NCI-H345 treated with DMSO at 0.1 percent for 48 hours (cell line): Measurements from ENCODE around the gene KRTAP12-1.
A peak's percentile ranks its signal among the peaks of the same experiment; 100 is the strongest.

Experiments
- DNase-seq: peaks from one replicate; lab custom pipeline; 2025; ENCODE audit not compliant: unreplicated experiment; lab: John Stamatoyannopoulos, UW

Gene KRTAP12-1, protein sequence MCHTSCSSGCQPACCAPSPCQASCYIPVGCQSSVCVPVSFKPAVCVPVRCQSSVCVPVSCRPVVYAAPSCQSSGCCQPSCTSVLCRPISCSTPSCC

DNA sequence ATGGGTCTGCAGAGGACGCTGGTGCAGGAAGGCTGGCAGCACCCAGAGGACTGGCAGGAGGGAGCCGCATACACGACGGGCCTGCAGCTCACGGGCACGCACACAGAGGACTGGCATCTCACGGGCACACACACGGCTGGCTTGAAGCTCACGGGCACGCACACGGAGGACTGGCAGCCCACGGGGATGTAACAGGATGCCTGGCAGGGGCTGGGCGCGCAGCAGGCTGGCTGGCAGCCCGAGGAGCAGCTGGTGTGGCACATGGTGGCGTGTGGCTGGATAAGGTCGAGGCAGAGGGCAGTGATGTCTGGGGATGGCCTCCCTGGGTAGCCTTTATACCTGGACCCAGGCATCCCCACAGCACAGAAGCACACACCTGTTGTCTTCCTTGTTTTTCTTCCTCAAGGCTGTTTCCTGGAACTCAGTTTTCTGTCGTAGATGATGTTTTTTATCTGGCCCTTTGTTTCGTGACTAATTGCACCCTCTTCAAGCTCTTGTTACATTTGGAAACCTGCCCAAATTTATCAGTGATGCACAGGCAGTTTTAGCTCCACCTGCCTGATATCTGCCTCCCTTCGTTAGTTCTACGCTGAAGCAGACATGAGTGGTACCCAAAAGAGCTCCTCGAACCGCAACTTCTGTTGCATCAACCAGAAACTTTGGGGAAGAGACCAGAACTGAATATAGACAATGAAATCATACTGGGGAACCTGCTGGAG lies at the start of gene KRTAP12-1:
TSS of gene KRTAP12-1 (minus strand) at position 303 of the 719 bp plus-strand sequence. CDS start at position 263, 40 bp downstream.
- peak; percentile 96 for DNase-seq

DNA sequence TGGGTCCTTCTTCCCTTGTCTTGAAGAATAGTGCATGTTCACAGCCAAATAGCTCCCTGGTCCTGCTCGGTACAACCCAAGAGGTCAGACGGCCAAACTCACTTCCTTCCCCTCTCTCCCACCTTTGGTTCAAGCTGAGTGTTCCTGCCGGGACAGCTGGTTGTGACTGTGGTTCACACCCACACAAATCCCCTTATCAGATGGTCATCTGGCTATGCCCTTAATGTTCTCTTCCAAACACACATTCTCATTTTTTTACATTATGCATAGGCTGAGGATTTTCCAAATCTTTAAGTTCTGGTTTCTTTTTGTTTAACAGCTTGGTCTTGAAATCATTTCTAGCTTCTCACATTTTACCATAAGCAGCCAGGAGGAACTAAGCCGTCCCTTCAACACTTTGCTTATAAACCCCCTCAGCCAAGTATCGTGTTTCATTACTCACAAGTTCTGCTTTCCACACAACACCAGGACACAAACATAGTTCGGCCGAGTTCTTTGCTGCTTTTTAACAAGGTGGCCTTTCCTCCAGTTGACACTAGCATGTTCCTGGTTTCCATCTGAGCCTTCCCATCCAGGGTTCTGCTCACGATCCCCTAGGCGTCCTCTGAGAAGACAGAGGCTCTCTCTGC lies 49.1 kb upstream of the KRTAP12-1 start:
- DNase-seq = no peak

DNA sequence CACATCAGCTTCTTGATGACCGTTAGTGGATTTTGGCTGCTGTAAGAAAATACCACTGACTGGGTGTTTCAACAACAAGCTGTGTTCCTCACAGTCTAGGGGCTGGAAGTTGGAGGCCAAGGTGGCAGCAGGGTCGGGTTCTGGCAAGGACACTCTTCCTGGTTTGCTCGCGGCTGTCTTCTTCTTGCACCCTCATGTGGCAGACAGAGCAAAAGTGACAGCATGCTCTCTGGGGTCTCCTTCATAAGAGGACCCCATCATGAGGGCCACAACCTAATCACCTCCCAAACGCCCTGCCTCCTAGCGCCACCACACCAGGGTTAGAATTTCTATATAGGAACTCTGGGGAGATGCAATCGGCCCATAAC lies 48.0 kb upstream of the KRTAP12-1 start:
- no peak for DNase-seq

DNA sequence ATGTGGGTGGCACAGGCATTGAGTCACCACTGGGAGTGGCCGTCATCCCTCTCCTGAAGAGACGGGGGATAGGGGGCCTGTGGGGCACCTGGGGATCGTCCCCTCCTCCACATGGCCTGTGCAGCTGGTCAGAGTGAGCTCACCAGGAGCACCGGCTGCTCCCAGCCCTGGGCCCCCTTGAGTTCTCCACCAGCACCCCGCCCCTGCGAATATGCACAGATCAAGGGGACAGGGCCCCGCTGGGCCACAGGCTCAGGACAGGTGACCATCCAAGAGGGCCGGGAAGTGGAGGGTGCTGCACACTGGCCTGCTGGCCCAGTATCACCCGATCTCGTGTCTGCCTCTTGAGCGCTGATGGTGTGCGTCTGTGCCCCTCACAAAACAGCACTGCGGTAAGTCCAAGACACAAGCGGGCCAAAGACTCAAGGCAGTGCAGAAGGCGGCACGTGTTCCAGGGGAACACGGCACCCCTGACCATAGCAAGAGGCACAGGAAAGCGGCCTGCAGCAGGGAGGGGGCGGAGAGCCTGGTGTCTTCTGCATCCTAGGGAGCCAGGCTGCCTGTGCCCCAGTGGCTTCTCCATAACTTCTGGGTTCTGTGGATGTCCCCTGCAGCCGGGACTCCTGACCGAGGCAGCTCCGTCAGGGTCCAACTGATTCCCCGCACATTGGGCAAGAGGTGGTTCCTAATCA lies 47.5 kb upstream of the KRTAP12-1 start:
- DNase-seq = no peak

DNA sequence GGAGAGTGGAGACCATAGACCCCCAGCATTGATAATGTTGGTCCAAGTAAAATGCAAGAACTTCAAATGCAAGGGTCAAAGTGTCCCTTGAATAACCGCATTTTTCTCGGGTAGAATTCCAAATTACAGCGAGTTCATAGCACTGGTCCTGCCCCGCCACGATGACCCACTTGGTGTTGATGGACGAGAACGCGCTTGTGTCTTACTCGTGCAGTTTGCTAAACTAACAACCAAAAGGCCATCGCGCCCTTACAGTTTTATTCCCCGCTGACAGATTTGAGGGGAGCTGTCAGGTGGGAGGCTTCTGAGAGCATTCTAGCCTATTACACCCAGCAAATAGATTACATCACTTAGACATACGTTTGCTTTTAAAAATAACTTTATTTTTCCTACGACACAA lies 46.8 kb upstream of the KRTAP12-1 start:
- DNase-seq = no peak

DNA sequence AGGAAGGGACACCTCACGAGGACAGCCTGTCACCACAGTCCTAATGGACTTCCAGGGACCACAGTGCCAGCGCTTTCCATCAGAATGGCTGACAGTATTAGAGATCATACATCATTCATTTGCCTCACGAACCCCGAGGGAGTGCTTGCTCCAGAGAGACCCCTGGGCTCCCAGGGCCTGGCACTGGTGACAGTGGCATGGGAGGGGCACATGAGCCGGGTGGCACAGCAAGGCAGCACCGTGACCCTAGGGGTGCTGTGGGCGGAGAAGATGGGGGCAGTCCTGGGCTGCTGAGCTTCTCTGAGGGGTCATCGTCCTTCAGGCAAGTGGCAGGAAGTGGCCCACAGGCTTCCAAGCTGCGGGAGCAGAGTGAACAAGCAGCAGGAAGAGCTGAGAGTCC lies 45.8 kb upstream of the KRTAP12-1 start:
- DNase-seq = no peak

DNA sequence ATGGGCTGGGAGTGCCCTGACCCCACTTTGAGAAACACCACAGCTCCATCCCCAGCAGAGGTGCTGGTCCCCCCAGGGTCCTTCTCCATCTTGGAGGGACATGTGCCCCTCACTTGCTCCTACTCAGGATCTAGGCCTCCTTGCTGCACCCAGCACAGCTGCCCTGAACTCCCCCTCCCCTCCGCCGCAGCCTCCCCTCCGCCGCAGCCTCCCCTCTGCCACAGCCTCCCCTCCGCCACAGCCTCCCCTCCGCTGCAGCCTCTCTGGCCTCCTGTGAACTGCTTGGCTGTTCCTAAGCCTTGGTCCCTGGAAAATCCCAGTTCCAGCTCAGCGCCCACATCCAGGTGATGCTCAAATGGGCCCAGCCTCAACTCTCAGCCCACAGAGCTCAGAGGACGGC lies 45.4 kb upstream of the KRTAP12-1 start:
- no peak for DNase-seq

DNA sequence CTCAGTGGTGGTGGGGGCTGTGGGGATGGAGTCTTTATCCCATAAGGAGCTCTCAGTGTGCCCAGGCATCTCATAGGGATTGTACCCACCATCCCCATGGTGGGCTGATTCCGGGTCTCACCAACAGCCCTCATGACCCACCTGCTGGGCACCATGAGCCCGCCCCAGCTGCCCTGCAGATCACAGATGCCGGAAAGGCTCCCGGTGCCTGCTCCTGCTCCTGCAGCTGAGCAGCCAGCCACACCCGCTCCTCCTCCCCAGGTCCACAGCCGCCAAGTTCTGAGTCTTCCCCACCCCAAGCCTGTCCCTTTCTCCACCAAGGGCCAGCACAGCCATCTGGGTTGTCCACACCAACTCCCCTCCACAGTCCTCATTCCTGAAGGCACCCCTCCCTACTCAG lies 44.9 kb upstream of the KRTAP12-1 start:
- no peak for DNase-seq

DNA sequence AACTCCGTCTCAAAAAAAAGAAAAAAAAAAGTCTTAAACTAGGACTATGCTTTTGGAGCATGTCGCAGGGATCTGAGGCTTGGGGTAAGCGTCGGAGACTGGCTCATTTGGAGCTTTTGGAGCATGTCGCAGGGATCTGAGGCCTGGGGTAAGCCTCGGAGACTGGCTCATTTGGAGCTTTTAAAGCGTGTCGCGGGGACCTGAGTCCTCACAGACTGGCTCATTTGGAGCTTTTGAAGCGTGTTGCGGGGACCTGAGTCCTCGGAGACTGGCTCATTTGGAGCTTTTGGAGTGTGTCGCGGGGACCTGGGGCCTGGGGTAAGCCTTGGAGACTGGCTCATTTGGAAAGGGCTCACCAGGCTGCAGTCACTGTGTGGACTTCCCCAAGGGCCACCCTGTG lies 43.0 kb upstream of the KRTAP12-1 start:
- DNase-seq = no peak

DNA sequence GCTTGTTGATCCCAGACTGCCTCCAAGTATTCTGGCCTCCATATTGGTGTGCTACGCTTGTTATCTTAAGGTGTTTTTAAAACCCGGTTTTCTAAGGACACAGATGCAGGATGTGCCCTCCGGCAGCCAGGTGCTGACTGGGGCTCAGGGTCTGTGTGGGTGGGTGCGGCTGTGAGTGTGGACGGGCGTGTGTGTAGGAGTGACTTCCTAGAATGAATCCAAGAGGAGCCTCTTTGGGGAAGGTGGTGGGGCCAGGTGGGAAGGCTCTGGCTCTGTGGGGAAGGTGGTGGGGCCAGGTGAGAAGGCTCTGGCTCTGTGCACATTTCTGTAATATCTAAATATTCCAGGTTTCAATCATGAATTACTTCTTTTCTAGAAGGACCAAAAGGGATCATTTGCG lies 42.2 kb upstream of the KRTAP12-1 start:
- no peak for DNase-seq

DNA sequence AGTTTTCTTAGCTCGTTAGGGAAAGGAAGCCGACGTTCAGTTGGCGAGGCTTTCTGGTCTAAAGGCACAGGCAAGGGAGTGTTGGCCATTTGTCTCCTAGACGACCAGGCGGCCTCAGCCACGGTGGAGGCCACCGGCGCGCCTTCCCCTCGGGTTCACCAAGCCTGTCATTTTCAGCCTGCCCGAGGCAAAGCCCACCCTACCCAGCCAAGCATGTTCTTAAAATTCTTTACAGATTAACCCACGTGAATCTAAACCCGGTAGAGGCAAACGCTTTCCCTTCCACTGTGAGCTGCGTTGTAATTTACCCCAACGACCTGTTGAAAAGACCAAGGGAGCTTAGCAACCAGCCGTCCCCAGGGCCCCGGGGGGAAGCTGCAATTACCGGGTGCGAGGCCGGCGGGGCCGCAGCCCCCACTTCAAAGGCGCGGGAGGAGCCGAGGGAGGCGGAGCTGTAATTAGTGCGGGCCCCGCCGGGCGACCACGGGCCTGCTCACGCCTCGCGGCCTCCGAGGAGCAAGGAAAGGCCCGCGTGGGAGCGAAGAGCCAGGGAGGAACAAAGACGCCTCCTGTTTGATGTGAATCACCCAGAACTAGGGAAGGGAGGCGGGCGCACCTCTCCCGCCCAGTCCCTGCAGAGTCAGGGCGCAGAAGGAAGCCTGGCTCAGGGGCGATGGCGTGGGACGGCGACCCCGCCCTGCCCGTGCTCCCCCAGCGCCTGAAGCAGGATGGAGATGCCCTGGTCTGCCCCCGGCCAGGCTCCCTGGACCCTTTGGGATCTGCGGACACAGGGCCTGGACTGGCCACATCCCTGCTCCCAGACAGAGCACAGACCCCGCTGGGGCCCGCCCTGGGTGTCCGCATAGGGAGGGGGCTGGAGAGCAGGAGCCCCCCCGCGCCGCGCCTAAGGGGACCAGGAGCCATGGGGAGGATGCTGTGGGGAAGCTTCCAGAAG lies 41.5 kb upstream of the KRTAP12-1 start:
- no peak for DNase-seq

DNA sequence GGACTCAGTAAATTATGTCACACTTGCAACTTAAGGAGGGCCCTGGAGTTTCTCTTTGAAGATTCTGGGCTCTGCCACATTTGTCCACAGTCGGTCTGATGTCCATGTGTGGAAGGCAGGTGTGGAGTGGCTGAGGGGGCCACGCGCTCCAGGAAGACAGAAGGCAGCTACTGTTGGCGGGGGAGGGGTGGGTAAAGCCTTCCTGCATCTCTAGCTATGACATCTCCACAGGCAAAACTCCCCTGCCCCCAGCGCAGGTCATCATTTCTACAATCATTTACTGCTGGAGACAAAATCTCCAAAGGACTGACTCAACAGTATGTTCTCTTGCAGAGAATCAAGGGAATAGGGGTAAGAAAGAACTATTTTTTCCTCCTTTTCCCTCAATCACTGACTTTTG lies 40.8 kb upstream of the KRTAP12-1 start:
- DNase-seq = no peak

DNA sequence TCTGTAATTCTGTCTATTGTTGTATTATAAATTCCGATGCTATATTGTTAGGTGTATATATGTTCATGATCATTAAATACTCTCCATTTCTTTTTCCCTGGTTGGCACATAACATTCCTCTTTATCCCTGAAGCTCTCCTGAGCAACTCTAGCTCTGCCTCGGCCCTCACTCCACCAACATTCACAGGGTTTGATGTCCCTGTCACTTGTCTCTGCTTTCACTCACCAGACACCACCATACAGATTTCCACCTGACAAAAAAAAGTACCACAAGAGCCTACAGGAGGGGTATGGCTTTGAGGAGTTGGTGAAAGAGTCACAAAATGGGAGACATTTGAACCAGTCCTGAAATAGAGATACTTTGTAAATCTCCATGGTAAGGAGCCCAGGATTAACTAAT lies 38.2 kb upstream of the KRTAP12-1 start:
- no peak for DNase-seq

DNA sequence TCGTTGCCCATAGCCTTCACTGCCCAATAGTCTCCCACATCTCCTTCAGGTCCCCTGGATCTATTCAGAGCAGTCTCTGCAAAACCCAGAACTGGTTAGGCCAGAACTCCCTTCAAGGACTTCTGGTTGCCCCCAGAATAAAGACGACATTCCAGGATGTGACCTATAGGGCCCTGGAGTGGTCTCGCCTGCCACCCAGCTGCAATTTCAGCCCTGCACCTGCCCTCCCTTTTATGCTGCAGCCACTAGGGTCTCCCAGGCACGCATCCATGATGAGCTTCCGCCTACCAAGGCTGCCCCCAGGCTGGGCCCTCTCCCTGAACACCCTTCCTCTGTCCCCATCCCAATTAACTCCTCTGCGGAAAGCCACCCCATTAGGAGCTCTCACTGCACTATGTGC lies 36.6 kb upstream of the KRTAP12-1 start:
- DNase-seq = no peak

DNA sequence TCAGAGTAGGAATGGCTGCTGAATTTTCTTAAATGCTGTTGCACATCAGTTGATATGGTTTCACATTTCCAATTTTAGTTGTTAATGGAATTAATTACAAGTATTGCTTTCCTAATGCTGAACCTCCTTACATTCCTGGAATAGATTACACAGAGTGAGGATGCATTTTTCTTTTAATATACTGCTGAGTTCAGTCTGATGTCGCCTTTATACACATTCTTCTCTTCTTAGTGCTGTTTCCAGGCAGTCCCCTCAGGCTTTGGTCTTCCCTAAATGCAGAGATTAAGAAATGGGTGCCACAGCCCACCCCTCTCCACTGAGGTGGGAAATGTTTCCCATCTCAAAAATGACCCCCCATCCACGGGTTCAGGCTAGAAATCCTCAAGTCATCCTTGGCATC lies 36.1 kb upstream of the KRTAP12-1 start:
- no peak for DNase-seq

DNA sequence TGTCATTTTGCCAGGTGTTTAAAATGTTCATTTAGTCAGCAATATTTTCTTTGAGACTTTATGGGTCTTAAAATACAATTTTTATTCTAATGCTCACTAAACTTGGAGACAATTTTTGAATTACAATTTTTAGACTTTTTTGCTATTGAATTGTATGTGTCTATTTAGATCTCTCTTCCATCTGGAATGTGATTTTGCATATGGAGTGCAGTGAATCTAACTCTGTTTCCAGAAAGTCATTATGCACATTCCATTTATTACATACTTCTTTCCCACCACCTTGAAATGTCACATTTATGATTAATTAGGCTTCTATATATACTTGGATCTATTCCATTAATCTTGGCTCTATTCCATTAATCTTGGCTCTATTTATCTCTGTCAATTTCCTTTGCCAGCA lies 35.0 kb upstream of the KRTAP12-1 start:
- DNase-seq = no peak

DNA sequence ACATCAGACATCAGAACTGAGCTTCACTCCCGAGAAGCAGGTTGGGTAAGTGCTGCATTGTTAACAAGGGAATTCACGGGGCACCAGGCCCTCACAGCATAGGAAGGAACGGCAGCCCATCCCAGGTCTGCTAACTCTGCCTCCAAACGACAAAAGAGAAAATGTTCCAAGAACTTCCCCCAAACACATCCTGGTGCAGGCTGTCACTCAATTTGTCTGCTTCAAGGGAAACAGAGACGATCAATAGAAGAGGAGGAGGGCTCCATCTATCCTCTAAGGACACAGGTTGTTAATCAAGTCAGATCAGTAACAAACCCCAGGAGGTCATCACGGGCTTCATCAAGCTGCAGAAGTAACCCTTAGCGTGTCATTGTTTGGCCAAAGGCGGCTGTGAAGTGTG lies 32.9 kb upstream of the KRTAP12-1 start:
- DNase-seq = no peak

DNA sequence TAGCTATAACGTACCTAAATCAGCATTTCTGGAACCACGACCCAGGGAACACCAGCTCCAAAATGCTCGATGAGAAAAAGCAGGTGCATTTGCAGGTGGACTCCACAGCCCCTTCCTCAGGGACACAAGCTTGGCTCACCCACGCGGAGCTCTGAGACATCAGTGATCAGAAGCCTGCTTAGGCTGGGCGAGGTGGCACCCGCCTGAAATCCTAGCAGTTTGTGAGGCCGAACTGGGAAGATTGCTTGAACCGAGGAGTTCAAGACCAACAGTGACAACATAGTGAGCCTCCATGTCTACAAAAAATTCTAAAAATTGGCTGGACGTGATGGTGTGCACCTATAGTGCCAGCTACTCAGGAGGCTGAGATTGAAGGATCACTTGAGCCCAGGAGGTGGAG lies 31.9 kb upstream of the KRTAP12-1 start:
- no peak for DNase-seq

DNA sequence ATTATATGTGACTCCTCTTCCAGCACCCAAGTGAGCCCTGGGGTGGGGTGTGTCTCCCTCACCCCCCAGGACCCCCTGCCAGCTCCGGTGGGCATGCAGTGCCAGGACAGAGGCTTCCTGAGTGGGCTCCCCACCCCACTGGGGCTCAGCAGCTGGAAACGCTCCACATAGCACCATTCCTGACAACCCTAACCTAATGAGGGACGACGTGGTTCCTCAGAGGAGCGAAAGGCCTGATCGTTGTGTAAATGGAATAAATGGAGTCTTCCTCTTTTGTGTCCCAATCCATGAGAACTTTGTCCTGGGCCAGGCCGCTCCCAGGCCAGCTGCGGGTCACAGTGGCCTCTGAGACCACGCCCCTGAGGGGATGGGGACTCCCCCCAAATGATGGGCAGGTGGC lies 31.2 kb upstream of the KRTAP12-1 start:
- no peak for DNase-seq

DNA sequence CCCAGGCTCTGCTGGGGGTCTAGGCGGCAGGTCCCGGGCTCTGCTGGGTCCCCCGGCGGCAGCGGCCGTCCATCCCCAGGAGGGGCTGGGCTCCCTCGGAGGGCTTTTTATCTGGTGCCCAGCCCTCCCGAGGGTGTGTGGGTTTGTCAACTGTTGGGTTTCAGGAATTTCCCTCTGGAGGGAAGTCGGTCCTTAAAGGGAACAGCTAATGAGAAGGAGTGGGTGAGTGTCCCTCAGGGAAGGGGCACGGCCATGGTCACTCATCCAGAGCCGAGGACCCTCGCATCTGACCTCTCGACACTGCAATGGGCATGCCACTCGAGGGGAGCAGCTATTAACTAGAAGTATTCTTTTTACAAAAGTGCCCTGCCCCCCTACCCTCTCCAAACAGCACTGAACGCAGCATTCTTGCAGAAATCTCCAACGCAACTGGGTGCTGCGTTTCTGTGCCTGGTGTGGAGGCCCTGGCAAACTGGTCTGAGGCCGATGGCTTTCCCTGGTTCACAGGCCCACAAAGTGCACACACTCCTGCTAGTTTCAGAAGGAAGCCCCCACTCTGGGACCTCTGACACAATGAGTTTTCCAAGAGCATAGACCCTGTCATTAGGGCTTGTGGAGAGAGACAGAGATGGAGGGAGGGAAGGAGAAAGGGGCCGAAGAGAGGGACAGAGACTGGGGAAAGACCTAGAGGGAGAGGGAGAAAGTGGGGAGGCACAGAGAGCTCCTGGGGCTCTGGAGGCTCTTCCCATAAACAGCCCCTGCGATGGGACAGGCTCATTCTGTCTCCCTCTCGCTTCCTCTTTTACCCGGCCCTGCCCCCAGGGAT lies 30.5 kb upstream of the KRTAP12-1 start:
- DNase-seq = no peak
